Retinal pigment epithelial cell (primary cell): ENCODE results near the gene USP36.
A peak's percentile ranks its signal among the peaks of the same experiment; 100 is the strongest.

Experiments
- DNase-seq: peaks from one replicate; pipeline ENCODE4 v3.0.0-alpha.2; 2010; ENCODE audit warnings: low read depth
- H3K4me3 ChIP-seq: 2 replicates; pipeline ENCODE4 v1.5.1; 2011; ENCODE audit warnings: mild to moderate bottlenecking, low read length, control low read depth, moderate library complexity
- CTCF ChIP-seq: conservative IDR thresholded peaks from 2 replicates; pipeline ENCODE4 v1.5.1; 2011; ENCODE audit warnings: low read depth, low read length, control low read depth, inconsistent platforms

The USP36 gene

GRCh38 chr17:78844301-78845005, 3.8 kb upstream of the USP36 start:
- no peak overlapping the region for H3K4me3 ChIP-seq
- TF ChIP-seq CTCF, result no peak

GRCh38 chr17:78842881-78843565, 2.4 kb upstream of the USP36 start:
- peak; percentile 73 for TF ChIP-seq CTCF
- DNase-seq, result no peak
- H3K4me3 ChIP-seq, result no peak overlapping the region

More at GRCh38 chr17:78844301-78845005, 3.8 kb upstream of the USP36 start:
- no peak for DNase-seq

GRCh38 chr17:78840530-78840779, 159 bp downstream of the USP36 start:
- H3K4me3 ChIP-seq, result peak overlapping the region; percentile 87
- TF ChIP-seq CTCF, result no peak
- no peak for DNase-seq

- DNase-seq, result no peak
- no peak for TF ChIP-seq CTCF
- peak overlapping the region; percentile 87 for H3K4me3 ChIP-seq
Measured at GRCh38 chr17:78839762-78840529, 668 bp downstream of the USP36 start.

- DNase-seq, result no peak
- H3K4me3 ChIP-seq, result peak overlapping the region; percentile 87
- TF ChIP-seq CTCF, result no peak
Measured at GRCh38 chr17:78839235-78839761, 1.3 kb downstream of the USP36 start.

- no peak for TF ChIP-seq CTCF
- no peak overlapping the region for H3K4me3 ChIP-seq
- no peak for DNase-seq
Measured at GRCh38 chr17:78838574-78839005, 2.0 kb downstream of the USP36 start.
